Measurements from ENCODE around the gene SCN2B.

- TF ChIP-seq EP300 (IDR thresholded peaks at IDR 0.05) = no peak
- no peak for TF ChIP-seq CTCF (IDR thresholded peaks at IDR 0.05)
- no peak for TF ChIP-seq POLR2A (IDR thresholded peaks at IDR 0.05; ENCODE audit: low read depth)
These were observed 36.8 kb upstream of the SCN2B start for GRCh38 chr11:118213201-118213600.
